ENCODE results near the gene CLDN6.
A peak's percentile ranks its signal among the peaks of the same experiment; 100 is the strongest.

The CLDN6 gene

DNA sequence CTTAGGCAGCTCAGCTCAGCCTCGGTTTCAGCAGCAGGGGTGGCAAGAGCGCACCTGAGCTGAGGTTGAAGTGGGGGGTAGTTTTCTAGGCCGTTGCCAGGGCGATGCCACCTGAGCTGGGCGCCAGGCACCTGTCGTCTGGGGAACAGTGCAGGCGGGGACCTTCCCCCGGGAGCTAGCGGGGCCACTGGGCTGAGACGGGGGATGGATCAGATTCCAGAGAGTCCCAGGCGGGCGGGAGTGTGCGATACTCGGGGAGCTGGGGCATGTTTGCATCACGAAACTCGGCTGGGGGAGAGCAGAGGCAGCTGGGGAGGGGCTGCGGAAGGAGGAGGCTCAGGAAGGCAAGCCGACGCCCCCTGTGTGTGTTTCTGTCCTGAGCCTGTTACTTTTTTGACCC, 5.7 kb downstream of the CLDN6 start:
- no peak for DNase-seq

GRCh38 chr16:3010510-3010909, 7.5 kb downstream of the CLDN6 start:
- DNase-seq: no peak

- DNase-seq: no peak
Measured at GRCh38 chr16:3009568-3010390, 8.2 kb downstream of the CLDN6 start.

DNA sequence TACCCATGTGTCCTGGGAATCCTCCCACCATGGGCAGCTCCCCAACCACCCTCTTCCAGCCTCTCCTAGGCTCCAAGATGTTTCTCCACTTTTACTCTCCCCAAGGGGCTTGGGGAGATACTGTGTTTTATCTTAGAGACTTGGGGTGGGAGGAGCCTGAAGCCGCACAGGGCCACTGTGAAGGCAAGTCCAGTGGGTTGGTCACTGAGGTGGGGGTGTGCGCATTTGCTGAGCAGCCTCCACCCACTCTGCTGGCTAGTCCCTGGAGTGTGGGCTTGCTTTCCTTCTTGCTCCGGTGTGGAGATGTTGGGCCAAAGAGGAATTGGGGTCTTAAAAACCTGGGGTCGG, 9.3 kb downstream of the CLDN6 start:
- DNase-seq: no peak

DNA sequence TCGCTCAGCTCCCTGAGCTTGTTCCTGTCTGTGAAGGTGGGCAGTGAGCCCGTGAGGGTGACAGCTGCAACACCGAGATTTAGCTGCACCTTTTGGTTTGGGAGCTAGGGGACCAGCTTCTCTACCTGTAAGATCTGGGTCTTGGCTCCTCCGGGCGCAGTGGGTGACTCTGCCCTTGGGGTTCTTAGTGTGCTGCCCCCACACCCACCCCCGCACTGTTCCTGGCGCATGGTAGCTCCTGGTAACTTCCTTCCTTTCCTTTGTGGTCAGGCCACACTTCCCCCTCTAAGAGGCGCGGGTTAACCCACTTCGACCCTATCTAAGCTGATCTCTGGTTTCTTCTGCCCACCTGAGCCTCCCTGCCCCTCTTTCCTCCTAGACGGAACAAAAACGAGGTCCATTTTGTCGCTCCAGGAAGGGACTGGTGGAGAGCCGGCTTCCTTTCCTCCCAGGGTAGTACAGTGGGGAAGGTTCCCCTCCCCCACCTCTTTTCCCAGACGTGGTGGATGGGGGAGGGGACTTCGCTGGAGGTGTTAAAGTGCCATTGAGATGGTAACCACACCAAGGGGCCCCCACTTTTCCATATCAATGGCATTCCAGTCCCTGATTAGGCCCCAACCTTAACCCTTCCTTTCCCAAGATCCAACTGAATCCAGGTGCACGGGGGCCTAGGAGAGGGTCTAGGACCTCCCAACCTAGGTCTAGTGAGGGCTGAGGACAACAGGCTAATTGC, 9.9 kb downstream of the CLDN6 start:
- no peak for DNase-seq

GRCh38 chr16:3007059-3007956, 10.7 kb downstream of the CLDN6 start:
- DNase-seq: no peak

DNA sequence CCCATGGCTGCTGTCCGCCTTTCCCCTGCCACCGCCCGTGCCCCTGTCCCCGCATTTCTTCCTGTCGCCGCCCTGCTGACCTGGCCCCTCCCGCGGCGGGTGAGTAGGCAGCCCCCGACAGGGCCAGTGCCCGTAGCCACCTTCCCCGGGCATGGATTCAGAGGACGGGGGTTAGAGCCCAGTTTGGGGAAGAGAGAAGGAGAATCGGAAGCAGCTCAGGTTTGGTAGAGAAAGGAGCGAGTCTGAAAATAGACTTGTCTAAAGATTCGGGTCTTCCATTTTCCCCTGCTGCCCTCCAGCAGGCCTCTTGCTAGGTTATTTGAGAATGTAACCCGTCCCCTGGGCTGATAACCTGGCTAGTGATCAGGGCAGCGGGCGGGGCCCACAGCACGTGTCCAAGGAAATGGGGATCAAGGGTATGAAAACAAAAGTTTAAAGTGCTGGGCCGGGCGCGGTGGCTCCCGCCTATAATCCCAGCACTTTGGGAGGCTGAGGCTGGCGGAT, 13.2 kb downstream of the CLDN6 start:
- DNase-seq: no peak

GRCh38 chr16:3004319-3004718, 13.7 kb downstream of the CLDN6 start:
- DNase-seq: peak; percentile 30

DNA sequence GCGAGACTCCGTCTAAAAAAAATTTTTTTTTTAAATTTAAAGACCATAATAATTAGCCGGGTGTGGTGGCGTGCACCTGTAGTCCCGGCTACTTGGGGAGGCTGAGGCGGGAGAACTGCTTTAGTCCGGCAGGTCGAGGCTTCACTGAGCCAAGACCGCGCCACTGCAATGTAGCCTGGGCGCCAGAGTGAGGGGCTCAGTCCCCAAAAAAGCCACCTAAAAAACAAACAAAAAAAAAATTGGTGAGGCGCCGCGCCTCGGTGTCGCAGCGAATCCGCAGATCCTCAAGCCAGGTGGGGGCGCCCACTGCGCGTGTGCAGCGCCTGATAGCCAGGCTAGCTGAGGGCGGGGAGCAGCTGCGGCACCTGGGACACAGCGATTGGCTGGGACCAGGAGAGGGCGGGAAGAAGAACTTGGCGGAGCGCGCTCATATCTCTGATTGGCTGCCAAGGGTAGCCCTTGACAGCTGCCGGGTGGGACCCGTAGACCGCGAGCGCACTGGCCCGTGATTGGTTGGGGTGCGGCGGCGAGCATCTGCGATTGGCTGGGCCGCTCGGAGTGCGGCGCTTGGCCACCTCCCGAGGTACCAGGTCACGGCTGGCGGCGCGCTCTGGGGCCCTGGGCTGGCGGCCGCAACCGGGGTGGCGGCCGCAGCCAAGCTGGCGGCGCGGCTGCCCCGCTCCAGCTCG, 14.3 kb downstream of the CLDN6 start:
- DNase-seq: peak; percentile 97

GRCh38 chr16:3001316-3001715, 16.7 kb downstream of the CLDN6 start:
- no peak for DNase-seq

- DNase-seq: no peak
Measured at GRCh38 chr16:3000540-3000939, 17.4 kb downstream of the CLDN6 start.

DNA sequence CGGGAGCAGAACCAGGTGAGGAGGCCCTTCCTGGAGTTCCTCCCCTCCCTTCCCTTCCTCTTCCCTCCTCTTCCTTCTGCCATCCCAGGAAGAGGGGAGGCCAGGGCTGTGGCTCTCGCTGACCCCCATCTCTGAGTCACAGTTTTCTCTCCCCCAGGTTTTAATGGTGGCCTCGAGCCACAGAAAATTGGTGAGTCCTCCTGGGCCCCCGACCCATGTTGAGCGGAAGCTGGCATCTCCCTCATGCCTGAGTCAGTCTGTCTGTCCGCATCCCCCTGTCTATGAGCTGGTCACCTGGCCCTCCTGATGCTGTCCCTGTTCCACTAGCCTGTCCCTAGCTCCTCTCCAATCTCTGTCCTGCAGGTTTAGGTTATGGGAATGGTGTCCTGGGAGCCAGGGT, 18.1 kb downstream of the CLDN6 start:
- no peak for DNase-seq

DNA sequence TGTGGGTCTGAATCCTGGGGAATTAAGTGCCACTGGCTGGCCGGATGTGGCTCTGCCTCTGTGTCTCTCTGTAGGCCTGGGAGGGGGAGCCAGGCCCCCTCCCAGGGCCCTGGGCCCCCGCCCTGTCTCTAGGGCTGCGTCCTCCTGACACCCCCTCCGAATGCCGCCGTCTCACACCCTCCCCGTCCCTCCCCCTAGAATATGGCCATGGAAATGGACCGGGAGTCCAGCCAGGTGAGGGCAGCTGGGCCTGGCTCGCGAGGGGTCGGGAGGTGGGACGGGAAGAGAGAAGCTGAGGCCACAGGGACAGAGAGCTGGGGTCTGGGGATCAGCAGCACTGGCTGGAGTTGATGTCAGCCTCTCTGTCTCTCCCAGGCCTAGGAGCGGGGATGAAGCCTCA, 21.7 kb downstream of the CLDN6 start:
- no peak for DNase-seq

DNA sequence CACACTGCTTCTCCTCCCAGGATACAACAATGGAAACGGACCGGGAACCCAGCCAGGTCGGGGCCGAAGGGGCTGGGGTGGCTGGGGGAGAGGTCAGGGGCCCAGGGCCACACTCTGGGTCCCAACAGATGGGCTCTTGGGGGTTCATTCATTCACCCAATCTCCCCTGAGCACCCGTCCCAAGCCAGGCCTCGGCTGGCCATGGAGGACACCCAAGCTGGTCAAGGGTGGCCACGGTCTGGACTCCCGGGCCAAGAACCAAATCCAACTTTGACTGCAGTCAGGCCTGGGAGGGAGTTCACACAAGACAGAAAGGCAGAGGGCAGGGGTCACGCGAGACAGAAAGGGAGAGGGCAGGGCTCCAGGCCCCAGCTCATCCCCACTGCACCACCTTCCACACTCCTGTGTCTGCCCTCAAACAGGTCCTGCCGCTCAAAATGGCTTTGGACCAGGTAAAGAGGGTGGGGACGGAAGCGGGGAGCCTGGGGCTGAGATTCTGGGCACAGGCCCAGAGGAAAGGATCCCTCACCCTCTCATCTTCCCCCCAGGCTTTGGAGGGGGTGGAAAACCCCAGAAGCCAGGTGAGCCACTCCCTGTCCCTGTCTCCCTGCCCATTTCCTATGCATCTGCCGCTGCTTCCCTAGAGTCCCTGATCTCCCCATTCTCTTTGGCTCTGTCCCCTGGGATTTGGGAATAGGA, 25.5 kb downstream of the CLDN6 start:
- no peak for DNase-seq

DNA sequence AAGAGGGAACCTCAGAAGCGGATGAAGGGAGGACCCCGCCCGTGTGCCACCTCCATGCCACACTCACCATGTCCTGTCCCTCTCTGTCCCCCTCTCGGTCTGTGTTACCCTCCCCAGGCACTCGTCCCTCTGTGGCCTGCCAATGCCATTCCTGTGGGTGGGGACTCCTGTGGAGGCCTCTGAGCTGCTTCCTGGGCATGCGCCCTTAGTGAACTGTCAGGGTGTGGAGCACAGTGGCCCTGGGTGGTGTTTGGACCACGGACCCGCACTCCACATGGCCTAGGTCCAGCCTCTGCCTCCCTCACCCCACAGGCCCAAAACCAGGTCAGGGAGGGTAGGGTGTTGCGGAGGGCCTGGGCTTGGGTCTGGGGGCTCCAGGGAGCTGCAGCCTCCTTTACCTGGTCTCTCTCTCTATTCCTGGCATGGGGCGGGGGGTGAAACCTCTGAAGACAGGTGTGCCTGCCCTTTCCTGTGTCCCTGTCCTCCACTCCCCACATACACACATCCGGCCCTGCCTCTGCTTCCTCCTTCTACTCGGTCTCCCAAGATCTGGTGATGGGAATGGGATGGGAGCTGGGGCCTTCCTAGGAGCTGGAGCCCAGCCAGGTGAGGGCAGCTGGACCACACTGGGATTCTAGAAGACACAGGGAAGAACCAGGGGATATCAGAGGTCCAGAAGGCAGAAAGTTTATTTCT, 26.3 kb downstream of the CLDN6 start:
- DNase-seq: no peak

- no peak for DNase-seq
Measured at GRCh38 chr16:2990891-2991290, 27.1 kb downstream of the CLDN6 start.

GRCh38 chr16:2988590-2989099, 29.3 kb downstream of the CLDN6 start:
- DNase-seq: no peak

GRCh38 chr16:2987833-2988232, 30.1 kb downstream of the CLDN6 start:
- no peak for DNase-seq

DNA sequence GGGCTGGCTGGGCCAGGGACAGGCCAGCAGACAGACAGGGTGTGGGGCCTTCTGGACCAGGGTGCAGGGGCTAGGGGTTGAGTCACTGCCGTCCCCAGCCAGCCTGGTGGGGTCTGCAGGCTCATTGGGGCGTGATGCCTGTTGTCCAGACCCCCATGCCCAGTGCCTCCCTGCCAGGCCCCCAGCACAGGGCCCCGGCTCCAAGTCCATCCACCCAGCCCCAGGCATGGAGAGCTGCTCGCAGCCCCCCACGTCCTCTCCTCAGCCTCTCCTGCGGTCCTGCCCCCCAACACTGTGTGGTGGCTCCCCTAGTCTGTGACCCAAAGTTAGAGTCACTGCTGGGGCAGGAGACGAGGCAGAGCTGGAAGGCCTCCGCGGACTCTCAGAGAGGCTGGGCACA, 30.7 kb downstream of the CLDN6 start:
- no peak for DNase-seq

DNA sequence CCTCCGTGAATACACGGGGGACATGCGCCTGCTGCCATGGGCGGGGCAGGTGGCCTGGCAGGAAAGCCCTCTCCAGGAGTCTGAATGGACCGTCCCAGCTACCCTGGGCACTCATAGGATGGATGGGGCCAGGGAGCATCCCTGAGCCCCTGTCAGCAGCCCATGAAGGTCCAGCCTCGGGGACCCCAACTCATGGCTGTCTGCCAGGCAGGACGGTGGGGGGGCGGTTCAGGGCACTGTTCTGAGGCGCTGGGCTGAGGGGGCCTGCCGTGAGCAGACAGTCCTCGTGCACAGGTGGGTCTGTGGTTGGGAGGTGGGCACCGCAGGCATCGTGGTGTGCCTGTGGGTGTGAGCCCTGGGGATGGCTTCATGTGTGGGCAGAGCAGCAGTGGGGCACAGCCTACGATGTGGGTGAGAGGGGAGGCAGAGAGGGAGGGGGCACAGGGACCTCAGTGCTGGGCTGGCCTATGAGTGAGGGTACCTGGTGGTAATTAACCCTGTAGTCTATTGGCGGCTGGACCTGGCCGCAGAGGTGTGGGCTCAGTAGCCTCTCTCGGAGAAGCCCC, 31.3 kb downstream of the CLDN6 start:
- DNase-seq: no peak

DNA sequence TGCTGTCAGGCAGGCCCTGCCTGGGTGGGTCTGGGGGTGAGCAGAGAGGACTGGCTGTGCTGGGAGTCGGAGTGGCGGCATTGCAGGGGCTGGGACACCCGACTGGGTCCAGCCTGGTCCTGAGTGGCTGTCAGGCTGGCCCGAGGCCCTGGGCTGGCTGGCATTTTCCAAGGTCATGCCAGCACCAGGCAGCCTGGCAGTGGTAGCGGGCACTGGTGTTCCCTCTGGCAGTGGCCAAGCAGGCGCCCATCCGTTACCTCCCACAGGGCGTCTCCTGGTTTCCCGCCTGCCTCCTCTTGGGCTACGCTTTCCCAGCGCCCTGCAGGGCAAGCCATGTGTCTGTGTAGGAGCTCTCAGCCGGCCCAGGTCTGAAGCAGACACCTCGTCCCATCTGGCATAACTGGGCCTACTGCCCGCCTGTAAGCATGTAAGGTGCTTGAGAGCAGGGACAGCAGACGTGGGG, 32.1 kb downstream of the CLDN6 start:
- no peak for DNase-seq
